Measurements from ENCODE around the gene DYRK2. TPM values are rescaled to one million over a fixed set of nuclear protein-coding genes. Genes with fewer than 3 reads are reported as not detected.
A peak's percentile ranks its signal among the peaks of the same experiment; 100 is the strongest.

Gene DYRK2
- total and polyA plus RNA-seq, 2 donors (not counting 3 experiments of a cell fraction or from before 2014, with no cell fraction given), result 4.5 to 11.0 TPM

DNA sequence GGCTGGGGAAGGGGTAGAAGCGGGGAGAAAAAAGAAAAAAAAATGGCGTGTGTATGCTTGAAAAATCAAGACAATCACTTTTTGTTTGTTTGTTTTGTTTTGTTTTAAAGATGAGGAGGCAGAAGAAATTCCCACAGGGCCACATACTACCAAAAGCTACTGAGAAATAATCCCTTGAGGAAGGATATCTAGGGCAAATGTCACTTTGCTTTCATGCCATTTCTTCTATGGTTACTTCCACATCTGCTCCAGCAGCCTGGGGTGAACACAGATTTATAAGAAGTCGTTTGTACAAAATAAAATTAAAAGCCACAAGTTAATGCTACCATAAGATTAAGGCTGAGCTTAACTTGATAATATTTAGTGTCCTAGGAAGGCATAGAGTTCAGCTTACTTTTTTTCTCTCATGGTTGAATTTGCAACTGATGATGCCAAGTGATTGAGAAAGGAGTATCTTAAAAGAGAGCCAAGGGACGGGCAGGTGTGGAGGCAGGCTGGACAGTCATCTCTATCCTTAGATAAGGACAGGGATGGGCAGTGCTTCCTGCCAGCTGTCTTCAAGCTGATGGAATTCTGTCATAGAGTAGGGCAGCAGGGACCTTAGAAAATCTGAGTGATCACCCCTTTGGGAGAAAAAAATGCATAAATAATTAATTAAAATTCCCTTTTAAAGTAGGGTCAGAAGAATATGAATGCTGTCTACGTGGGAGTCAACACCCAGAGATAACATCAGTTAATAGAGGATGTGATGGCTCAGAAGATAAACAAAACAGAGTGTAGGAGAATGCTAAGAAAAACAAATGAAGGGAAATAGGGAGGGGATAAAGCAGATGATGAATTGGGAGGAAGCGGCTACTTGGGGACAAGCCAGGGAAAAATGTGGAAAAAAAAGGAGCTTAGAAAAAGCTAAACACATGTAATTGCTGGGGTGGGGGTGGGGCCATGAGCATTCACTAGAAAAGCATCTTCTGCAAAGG is 57.1 kb downstream of the DYRK2 start:
- Histone ChIP-seq H2AFZ (ENCODE audit: low read depth, low read length) (no peak overlapping the region), H3K4me3 (replicated peaks in 1 of 3; ENCODE audit: insufficient read depth in 1 of 3, low read depth in 1 of 3, low read length in 3 of 3) (no peak overlapping the region)
- no peak for FAIRE-seq

More for the DNA sequence above, 57.1 kb downstream of the DYRK2 start:
- Histone ChIP-seq H3K9ac (replicated peaks; ENCODE audit: extremely low read depth, insufficient read depth, low read length) (no peak overlapping the region), H3K4me2 (ENCODE audit: insufficient read depth, low read length) (peak overlapping the region; percentile 42), H3K27ac (ENCODE audit: insufficient read depth, low read depth, low read length) (no peak overlapping the region), H3K4me1 (ENCODE audit: control insufficient read depth, extremely low read depth, insufficient read depth, low read length) (peaks cover 11% of the 10 kb centered on the region), H3K9me3 (replicated peaks; ENCODE audit: control insufficient read depth, insufficient read depth, low read length) (no peaks in the 10 kb centered on the region), H3K79me2 (ENCODE audit: control insufficient read depth, insufficient read depth, low read length) (no peaks in the 10 kb centered on the region), H4K20me1 (replicated peaks; ENCODE audit: control insufficient read depth, extremely low read depth, insufficient read depth, low read length) (no peaks in the 10 kb centered on the region), H3K36me3 (ENCODE audit: control insufficient read depth in 2 of 2, extremely low read depth in 1 of 2, insufficient read depth in 2 of 2, low read length in 2 of 2) (no peaks in the 10 kb centered on the region), H3K27me3 (ENCODE audit: control insufficient read depth in 2 of 2, insufficient read depth in 2 of 2, low read length in 2 of 2) (peaks cover 26 to 40% of the 10 kb centered on the region in 2 experiments), H3K9me1 (replicated peaks; ENCODE audit: control insufficient read depth, extremely low read depth, insufficient read depth, low read length) (no peaks in the 10 kb centered on the region)
- ChIA-PET CTCF (interaction anchor here (0.7 to 1.7 kb wide), 4 partner anchors 28 to 320 kb away, joined by 3 to 8 read pairs (median 4); no protein-coding TSS in a partner anchor), POLR2A (no interaction called here)
- dilution Hi-C loops (cut with MboI; ENCODE audit: extremely low pct_ligation_motif_present, low sequenced_read_pairs), result no loop called here
- no TSS peak for BruUV-seq (replicated peaks)
- peak; percentile 87 for DNase-seq (ENCODE audit: low read depth, low spot score)
- intact Hi-C loops (cut with micrococcal nuclease), result loop anchor here (1.0 kb wide), 1 partner anchor 56 kb away; no protein-coding TSS in a partner anchor
- TF ChIP-seq POLR2AphosphoS5 (IDR thresholded peaks at IDR 0.05; ENCODE audit: insufficient read depth, low read depth, low read length) (no peak), MYC (IDR thresholded peaks at IDR 0.05; ENCODE audit: low read depth, low read length) (no peak), JUN (IDR thresholded peaks at IDR 0.05; ENCODE audit: borderline replicate concordance, insufficient read depth, insufficient read length, low read depth) (no peak), EZH2 (IDR thresholded peaks at IDR 0.05; ENCODE audit: borderline replicate concordance, low read depth, low read length, severe bottlenecking) (no peak), FOS (IDR thresholded peaks at IDR 0.05; ENCODE audit: borderline replicate concordance, insufficient read depth, low read length) (peak; percentile 67), POLR2A (IDR thresholded peaks at IDR 0.05; ENCODE audit: low read depth, low read length) (no peak), GATA2 (IDR thresholded peaks at IDR 0.05; ENCODE audit: insufficient read depth, insufficient read length, low read depth, low read length) (peak; percentile 97)
- TF ChIP-seq, protein P1, sequence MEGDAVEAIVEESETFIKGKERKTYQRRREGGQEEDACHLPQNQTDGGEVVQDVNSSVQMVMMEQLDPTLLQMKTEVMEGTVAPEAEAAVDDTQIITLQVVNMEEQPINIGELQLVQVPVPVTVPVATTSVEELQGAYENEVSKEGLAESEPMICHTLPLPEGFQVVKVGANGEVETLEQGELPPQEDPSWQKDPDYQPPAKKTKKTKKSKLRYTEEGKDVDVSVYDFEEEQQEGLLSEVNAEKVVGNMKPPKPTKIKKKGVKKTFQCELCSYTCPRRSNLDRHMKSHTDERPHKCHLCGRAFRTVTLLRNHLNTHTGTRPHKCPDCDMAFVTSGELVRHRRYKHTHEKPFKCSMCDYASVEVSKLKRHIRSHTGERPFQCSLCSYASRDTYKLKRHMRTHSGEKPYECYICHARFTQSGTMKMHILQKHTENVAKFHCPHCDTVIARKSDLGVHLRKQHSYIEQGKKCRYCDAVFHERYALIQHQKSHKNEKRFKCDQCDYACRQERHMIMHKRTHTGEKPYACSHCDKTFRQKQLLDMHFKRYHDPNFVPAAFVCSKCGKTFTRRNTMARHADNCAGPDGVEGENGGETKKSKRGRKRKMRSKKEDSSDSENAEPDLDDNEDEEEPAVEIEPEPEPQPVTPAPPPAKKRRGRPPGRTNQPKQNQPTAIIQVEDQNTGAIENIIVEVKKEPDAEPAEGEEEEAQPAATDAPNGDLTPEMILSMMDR (IDR thresholded peaks at IDR 0.05; ENCODE audit: extremely low read depth in 1 of 2, insufficient read depth in 1 of 2, low read depth in 1 of 2, low read length in 2 of 2), result no peak
- TF ChIP-seq, protein P2, sequence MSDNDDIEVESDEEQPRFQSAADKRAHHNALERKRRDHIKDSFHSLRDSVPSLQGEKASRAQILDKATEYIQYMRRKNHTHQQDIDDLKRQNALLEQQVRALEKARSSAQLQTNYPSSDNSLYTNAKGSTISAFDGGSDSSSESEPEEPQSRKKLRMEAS (IDR thresholded peaks at IDR 0.05; ENCODE audit: insufficient read depth, insufficient read length), result no peak
